ENCODE measurements around the gene GAS2.

DNA sequence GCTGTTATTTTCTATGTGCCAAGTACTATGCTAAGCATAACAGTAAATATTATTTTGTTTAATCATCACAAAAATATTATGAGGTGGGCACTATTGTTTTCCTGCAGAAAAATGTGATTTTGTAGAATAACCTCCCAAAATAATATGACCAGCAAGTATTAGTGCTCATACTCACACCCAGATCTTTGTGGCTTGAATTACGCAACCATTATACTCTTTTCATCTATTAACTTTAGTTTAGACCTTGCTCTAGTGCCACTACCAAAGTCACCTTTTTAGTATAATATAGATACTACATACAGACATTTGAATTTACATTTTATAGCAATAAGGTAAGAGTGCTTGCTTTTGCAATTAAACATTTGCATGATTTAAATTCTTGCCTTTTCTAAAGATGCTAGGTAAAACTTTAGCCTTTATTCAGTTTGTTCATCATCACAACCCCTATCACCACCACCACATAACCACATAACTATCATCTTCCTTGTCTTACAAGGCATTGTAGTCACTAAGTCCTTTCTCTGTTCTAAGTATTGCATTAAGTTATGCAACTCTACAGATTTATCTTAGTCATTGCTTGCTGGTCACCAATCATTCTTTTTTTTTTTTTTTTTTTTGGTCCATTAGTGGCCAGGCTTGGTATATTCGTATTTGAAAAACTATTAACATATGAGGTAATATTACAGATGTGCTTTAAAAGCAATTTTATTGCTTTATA, 68.4 kb downstream of the GAS2 start:
- TF ChIP-seq, protein P1, sequence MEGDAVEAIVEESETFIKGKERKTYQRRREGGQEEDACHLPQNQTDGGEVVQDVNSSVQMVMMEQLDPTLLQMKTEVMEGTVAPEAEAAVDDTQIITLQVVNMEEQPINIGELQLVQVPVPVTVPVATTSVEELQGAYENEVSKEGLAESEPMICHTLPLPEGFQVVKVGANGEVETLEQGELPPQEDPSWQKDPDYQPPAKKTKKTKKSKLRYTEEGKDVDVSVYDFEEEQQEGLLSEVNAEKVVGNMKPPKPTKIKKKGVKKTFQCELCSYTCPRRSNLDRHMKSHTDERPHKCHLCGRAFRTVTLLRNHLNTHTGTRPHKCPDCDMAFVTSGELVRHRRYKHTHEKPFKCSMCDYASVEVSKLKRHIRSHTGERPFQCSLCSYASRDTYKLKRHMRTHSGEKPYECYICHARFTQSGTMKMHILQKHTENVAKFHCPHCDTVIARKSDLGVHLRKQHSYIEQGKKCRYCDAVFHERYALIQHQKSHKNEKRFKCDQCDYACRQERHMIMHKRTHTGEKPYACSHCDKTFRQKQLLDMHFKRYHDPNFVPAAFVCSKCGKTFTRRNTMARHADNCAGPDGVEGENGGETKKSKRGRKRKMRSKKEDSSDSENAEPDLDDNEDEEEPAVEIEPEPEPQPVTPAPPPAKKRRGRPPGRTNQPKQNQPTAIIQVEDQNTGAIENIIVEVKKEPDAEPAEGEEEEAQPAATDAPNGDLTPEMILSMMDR (conservative IDR thresholded peaks at IDR 0.05 in 1 of 2, IDR thresholded peaks at IDR 0.05 in 1 of 2; ENCODE audit: extremely low read depth in 1 of 2, insufficient read depth in 1 of 2, low read depth in 1 of 2, low read length in 2 of 2): no peak
- TF ChIP-seq EZH2 (IDR thresholded peaks at IDR 0.05; ENCODE audit: borderline replicate concordance, low read length): no peak

Measured in mammary epithelial cell (primary cell).